SKM-1 (cell line): ENCODE measurements around the gene RAB20.

ENCODE experiments used
- DNase-seq: peaks from one replicate; lab custom pipeline; 2025; ENCODE audit not compliant: unreplicated experiment; lab: John Stamatoyannopoulos, UW

Gene RAB20

DNA sequence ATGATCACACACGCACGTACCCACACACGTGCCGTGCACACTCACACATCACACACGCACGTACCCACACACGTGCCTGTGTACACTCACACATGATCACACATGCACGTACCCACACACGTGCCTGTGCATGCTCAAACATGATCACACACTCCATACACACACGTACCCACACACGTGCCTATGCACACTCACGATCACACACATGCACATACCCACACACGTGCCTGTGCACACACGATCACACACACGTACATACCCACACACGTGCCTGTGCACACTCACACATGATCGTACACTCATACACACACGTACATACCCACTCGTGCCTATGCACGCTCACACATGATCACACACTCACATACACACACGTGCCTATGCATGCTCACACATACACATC is 86.8 kb downstream of the RAB20 start:
- DNase-seq: no peak
